HG03439 (cell line): Measurements from ENCODE around the gene PCSK2.

Experiments used
- ATAC-seq: cut with Tn5 transposase; IDR thresholded peaks from one replicate; pipeline ENCODE4 v1.9.1; 2021; ENCODE audit warnings: mild to moderate bottlenecking, moderate library complexity; ENCODE audit not compliant: unreplicated experiment

The PCSK2 gene

GRCh38 chr20:17391127-17391771, 164.4 kb downstream of the PCSK2 start:
- no peak for ATAC-seq

- no peak for ATAC-seq
Measured at GRCh38 chr20:17394411-17394810, 167.6 kb downstream of the PCSK2 start.

- ATAC-seq, result no peak
Measured at GRCh38 chr20:17395729-17396128, 168.9 kb downstream of the PCSK2 start.

GRCh38 chr20:17399303-17399985, 172.6 kb downstream of the PCSK2 start:
- ATAC-seq, result no peak

GRCh38 chr20:17403461-17403860, 176.6 kb downstream of the PCSK2 start:
- no peak for ATAC-seq

GRCh38 chr20:17406051-17406590, 179.3 kb downstream of the PCSK2 start:
- ATAC-seq, result no peak

- no peak for ATAC-seq
Measured at GRCh38 chr20:17407550-17407949, 180.7 kb downstream of the PCSK2 start.

GRCh38 chr20:17417225-17417624, 190.4 kb downstream of the PCSK2 start:
- ATAC-seq, result no peak

- no peak for ATAC-seq
Measured at GRCh38 chr20:17418737-17419136, 191.9 kb downstream of the PCSK2 start.

GRCh38 chr20:17419479-17420041, 192.7 kb downstream of the PCSK2 start:
- no peak for ATAC-seq

GRCh38 chr20:17421493-17421892, 194.7 kb downstream of the PCSK2 start:
- no peak for ATAC-seq

- no peak for ATAC-seq
Measured at GRCh38 chr20:17423782-17424181, 196.9 kb downstream of the PCSK2 start.

- ATAC-seq, result no peak
Measured at GRCh38 chr20:17427638-17428037, 200.8 kb downstream of the PCSK2 start.

GRCh38 chr20:17430125-17430950, 203.5 kb downstream of the PCSK2 start:
- ATAC-seq, result no peak

- ATAC-seq, result no peak
Measured at GRCh38 chr20:17431621-17432364, 205.0 kb downstream of the PCSK2 start.

- ATAC-seq, result no peak
Measured at GRCh38 chr20:17436664-17437063, 209.8 kb downstream of the PCSK2 start.

GRCh38 chr20:17437251-17437650, 210.4 kb downstream of the PCSK2 start:
- ATAC-seq, result no peak

- no peak for ATAC-seq
Measured at GRCh38 chr20:17438436-17439039, 211.7 kb downstream of the PCSK2 start.

- no peak for ATAC-seq
Measured at GRCh38 chr20:17439616-17440296, 212.9 kb downstream of the PCSK2 start.

GRCh38 chr20:17441745-17442144, 214.9 kb downstream of the PCSK2 start:
- ATAC-seq, result no peak
